RPMI7951 (cell line): ENCODE data around the gene KCTD15. TPM values are rescaled to one million over a fixed set of nuclear protein-coding genes. Genes with fewer than 3 reads are reported as not detected.

Experiments
- DNase-seq: peaks from one replicate; pipeline ENCODE4 v3.0.0-alpha.2; 2012; ENCODE audit warnings: low read depth
- total RNA-seq: library from RNA; depleted of rRNA; stranded (reverse); fragments of >200 nt; shearing (Covaris generic); gene quantifications from 2 replicates; pipeline ENCODE4 v1.2.3, GENCODE V29; 2014; rRNA removed

KCTD15 gene, protein sequence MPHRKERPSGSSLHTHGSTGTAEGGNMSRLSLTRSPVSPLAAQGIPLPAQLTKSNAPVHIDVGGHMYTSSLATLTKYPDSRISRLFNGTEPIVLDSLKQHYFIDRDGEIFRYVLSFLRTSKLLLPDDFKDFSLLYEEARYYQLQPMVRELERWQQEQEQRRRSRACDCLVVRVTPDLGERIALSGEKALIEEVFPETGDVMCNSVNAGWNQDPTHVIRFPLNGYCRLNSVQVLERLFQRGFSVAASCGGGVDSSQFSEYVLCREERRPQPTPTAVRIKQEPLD
- 62.4 and 95.0 TPM in 2 replicates for total RNA-seq

DNA sequence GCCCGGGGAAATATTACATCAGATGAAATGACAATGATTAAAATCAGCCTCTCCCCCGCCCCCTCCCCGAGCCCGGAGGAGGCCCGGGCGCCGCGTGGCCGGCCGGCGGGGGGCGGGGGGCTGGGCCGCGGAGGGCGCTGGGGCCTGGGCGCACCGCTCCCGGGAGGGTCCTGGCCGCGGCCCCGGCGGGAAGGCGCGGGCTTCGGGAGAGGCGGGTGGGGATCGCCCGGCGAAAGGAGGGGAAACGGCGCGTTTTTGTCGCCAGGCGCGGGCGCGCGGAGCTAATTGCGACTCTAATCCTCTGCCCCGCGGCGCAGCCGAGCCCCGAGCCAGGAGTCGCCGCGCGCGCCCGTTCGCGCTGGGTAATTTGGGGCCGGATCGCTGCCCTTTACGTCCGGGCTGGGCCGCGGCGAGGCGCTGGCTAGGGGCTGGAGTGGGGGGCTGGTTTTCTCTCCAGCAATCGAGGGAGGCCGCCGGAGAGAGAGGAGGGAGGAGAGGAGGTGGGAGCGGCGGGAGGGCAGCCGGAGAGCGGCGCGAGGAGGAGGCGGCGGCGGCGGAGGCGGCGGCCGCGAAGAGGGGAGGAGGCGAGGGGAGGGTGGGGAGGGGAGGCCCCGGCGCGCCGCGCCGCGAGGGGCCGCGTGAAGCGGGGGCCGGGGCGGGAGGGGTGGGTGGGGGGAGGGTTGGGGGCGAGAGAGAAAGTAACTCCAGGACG, at the start of gene KCTD15:
TSS of gene KCTD15 (plus strand) at position 707 of the 712 bp plus-strand sequence. CDS start 3,585 bp downstream, outside the sequence.
- DNase-seq, result peak; percentile 60

DNA sequence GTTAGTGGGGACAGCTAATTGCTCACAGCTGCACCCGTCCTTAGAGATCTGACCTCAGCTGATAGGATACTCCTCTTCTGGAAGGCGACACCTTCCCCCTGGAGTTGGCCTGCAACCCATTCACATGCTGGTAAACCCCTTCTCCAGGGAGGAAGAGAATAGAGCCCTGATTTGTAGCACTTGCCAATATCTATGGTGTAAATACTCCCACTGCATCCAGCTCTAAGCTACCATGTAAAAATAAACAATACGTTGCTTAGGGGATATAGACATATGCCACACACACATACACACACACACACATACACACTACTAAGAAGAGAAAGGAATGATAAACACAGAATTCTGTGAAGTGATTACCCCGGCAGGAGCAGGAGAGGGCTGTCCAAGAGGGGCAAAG, 49.4 kb upstream of the KCTD15 start:
- no peak for DNase-seq

DNA sequence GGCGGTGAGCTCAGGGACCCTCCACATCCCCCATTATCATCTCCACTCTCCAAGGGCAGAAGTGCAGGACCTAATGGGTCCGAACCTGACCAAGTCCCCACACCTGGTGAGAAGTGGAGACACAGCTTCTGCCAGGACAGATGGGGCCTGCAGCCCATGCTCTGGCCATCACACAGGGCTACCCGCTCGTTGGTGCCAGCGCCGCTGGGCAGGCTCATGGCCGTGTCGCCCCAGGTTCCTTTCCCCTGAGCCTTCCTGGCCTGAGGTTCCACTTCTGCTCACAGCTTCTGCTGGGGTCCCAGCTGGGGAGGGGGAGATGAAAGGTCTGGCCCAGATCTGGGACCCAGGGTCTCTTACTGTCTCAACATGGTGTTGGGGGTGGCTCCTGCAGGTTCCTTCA, 48.4 kb upstream of the KCTD15 start:
- no peak for DNase-seq

DNA sequence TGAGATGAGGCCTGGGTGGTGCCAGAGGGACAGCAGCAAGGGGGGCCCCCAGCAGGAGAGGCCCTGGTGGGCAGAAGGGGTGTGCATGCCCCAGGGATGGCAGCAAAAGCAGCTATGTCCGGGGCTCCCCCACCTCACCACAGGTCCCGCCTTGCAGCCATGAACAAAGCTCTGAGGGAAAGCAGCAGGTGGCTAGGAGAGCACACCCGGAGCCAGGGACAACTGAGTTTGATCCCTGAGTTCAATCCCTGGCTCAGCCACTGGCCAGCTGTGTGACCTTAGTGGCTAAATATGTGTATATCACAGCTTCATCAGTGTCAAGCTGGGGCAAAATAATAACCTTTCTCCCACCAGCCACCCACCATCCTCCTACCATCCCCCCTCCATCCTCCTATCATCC, 47.7 kb upstream of the KCTD15 start:
- DNase-seq, result no peak

DNA sequence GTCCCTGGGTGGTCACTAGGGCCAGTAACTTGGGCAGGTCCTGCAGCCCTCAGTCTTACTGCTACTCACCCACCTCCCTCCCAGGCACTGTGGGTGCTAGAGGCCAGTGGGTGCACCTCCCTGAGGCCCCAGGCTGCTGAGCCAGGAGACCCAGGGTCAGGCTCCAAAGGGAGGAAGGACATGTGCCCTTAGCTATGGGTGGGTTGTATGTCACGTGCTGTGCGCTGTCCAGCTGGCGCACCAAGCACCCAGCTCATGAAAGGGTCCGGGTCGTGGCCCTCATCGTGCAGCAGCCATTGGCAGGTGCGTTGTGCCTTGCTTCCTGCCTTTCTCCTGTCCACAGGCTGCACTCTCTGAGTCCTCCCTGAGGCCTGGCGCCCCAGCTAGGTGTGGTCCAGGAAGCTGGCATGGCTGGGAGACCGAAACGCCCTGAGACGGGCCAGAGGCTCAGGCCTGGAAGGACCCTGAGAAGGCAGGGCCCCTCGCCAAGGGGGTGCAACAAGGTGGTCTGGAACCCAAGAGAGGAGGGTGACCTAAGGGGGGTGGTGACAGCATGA, 47.0 kb upstream of the KCTD15 start:
- no peak for DNase-seq

DNA sequence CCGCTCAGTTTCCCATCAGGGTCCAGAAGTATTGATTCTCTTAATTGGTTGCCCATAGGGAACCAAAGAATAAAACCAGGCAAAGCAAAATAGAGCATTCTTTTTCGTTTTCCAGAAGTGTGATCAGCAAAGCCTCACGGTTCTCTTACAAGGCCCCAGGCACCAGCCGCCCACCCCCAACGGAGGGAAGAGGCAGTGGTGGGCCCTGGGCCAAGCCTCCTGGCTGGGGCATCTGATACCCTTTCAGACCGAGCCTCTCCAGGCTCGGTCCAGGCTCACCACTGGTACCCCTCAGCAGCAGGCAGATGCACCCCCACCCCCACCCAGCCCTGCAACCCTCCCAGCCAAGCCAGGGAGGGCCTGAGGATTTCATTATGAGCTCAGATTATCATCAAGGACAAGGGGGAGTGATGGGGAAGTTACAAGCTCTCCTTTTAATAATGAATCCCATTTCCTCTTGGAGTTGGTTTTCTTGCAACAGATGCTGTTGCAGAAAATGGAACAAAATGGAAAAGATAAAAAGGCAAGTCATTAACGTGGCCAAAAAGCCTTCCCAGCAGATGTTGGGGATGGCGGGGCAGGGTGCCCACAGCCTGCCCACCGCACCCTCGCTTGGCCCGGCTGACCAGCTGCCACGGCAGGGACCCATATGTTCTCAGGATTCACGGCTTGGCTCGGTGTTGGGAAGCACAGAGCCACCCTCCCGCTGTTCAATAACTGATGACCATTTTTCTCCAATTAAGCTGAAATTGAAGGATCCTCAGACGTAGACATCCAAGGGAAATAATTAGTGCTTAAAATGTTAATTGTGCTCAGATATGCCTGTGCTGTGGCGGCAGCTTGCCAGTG, 45.9 kb upstream of the KCTD15 start:
- DNase-seq, result no peak

DNA sequence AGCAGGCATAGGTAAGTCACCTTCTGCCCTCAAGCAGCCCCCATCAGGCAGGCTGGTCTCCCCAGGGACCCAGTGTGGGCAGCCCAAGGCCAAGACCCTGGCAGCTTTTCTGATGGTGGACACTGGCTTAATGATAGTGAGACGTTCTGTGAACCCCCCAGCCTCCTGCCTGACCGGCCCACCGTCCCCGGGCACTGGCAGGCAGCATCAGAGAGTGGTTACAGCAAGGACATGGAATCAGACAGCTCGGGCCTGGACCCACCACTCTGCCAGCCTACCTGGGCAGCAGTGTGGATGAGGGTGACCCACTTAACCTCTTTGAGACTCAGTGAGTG, 45.3 kb upstream of the KCTD15 start:
- DNase-seq, result no peak

DNA sequence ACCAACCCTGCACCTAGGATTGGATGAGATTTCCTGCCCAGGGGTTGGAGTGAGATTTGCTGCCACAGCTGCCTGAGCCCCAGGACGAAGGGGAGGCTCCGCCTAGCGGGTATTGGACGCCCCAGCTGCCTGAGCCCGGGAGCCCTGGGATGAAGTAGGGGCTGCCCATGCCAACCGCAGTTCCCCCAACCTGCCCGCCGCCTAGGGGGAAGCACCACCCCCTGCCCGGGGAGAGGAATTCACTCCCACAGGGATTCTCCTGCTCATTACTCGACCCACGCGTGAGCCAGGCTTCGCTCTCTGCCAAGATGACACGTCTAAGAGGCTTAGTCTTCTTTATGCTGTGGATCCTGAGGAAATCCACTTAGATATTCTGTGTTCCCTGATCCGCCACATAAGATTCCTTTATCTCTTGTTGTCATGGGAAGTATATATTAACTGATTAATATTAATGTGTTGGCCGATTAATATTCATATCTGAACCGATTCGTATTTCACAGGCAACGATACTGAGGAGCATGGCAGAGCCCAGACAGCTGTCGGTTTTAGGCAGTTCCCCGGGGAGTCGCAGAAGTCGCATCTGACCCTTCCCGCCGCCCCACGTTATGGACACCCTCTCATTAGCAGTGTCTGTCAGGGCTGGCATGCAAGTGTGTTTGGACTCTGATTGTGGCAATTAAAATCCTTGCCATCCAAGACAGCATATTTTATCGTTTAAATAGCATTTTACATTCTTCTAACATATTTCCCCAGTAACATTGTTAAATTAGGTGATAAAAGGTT, 44.5 kb upstream of the KCTD15 start:
- DNase-seq, result no peak

DNA sequence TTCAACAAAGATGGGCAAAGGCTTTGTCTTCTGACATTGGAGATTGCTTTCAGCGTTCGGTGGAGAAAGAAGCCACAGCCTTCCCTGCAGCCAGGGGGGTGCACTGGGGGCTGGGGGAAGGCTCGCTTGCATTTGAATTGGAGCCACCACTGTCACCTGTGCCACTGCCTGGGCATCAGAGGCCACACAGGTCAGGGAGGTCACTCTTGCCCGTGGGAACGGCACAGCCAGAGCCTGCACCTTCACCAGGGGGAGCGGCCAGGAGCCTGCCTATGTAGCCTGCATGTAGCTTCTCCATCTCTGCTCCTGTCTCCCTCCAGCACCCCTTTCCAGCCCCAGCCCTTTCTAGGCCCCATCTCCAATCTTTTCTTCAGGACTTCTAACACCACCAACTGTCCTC, 43.7 kb upstream of the KCTD15 start:
- DNase-seq, result no peak

DNA sequence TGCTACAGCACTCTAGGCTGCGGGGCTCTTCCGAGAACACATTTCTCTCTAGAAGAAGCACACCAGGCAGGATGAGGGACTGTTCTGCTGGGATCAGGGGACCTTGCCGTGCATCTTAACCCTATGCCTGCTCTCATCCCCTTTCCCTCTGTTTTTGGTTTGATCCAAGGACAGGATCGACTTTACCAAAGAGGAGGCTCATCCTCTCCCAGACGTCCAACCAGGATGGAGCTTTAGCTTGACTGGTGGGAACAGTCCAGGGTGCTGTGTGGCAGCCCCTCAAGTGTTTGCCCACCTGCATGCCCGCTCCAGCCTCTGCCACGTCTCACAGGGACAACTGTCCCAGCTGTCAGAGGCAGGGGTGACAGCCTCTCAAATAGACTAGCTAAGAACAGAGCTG, 42.3 kb upstream of the KCTD15 start:
- DNase-seq, result no peak

DNA sequence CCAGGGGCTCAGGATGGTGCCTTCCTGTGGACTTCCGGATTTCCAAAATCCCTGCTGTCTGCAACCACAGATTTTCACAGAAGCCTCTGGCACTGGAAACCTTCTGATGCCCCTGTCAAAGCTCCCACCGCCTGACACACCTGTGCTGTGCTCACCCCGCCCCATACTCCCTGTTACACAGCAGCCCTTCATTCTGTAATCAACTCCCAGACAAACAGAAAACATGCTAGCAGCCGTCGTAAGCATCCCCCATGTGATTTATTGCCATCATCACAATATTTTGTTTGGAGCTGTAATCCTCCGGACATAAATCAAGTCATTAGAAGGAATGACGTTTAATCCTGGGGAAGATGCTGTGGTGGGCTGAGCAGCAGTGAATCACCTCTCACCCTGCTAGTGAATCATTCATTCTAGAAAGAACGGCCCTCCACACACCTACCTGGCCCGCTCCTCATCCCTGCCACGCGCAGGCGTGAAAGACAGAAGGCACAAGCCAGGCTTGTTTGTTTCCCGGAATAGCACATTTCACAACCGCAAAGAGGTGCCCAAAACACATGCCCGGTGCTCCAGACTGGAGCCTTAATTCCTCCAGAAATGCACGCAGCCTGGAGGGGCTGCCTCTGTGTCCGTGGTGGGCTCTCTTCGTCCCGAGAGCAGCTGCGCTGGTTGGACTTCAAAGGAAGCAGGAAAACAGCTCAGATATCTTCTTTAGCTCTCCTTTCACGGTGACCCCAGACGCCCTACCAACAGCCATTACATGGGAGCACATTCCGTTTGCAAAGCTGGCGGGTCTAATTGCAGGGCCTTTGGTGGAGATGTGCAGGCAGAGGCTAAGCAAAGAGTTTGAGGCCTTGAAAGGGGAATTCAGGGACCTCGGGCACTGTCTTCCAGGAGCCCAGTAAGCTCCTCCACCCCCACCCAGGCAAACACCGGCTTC, 41.3 kb upstream of the KCTD15 start:
- DNase-seq, result no peak

DNA sequence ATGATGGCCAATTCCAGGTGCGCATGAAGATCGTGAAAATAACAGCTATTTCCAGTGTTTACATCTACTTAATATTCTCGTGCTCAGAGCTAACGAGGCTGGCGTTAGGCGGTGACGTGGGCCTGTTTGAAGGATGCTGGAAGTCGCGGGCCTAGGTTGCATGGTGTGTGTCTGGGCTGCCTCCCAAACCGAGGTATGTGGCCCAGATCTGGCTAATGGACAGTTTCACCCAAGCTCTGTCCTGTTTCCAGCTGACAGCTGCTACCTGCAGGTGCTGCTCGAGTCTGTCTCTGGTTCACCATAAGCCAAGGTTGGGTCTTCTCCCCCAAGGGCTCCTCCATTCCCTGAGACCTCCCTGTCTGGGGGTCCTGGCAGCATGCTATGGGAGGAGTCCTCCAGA, 40.5 kb upstream of the KCTD15 start:
- no peak for DNase-seq

DNA sequence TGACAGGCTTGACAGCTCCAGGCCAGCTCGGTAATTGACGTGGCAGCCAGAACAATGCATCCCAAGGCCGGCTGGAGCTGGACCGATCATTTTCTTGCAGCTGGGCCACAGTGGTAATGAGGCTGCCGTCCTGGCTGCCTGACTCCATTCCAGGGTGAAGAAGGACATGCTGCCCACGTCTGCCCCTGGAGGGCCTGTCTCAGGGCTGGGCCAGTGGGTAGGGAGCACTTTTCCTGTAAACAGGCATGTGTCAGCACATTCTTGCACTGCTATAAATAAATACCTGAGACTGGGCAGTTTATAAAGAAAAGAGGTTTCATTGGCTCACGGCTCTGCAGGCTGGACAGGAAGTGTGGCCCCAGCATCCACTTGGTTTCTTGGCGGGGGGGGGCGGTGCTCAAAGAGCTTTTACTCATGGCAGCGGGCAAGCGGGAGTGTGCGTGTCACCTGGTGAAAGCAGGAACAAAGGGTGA, 38.1 kb upstream of the KCTD15 start:
- DNase-seq, result peak; percentile 41

DNA sequence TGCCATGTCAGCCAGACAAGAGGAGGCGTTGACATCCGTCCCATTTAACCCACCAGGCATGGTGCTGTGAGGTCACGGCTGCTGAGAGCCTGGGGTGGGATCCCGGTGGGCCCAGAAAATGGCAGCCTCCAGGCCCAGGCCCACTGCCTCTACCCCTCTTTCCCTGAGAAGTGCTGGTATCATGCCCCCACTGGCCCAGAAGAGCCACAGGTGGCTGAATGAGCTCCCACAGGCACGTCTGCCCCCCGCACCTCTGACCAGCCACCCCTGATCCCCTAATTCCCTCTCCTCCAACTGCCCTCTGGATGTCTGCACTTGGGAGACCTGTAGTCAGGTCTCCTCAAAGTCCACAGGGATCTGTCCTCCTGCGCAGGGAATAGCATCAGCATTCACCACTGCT, 37.3 kb upstream of the KCTD15 start:
- no peak for DNase-seq

DNA sequence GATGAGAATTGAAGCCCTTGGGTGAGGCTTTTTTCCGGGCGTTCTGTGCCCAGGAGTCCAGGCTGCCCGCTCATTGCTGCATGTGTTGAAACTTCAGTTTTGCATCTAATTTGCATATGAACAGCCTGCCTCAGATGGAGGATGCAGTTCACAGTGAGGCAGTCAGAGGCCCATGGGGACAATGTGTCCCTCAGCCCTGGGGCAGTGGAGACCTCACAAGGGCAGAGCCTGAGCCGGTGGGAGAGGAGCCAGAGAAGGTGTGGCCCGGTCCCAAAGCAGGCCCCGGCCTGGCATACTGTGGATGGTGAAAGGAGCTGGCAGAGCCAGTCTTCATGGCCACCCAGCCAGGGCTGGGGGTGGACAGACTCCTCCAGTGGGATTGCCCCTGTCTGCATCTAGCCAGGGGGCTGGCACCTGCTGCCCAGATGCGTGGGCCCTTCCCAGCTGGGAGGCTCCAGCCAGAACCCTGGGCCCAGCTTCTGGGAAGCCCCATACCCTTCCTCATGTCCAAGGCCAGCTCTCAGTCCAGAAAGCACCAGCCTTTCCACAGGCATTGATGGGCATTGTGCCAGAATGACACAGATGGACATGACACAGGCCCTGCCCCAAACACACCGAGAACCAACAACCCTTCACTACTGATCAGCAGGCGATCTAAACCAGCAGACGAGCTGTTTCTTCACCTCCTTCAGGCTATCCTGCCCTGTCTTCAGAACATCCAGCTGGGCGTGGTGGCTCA, 32.9 kb upstream of the KCTD15 start:
- no peak for DNase-seq

DNA sequence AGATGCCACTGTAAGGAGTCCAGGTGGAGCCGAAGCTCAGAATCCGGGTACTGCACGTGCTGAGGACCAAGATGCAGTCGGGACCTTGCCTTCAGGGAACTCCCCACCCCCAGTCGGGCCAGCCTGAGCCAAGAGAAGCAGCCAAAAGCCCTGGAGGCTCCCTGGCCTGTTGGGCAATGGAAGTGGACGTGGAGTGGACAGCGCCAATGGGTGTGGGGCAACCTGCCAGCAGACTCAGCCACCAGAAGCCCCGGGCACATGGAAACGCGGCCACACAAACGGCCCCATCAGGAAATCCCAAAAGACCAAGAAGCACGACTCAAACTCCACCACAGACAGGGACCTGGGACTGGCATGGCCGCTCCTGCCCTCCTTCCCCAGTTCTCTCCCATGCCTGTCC, 30.0 kb upstream of the KCTD15 start:
- DNase-seq, result no peak

DNA sequence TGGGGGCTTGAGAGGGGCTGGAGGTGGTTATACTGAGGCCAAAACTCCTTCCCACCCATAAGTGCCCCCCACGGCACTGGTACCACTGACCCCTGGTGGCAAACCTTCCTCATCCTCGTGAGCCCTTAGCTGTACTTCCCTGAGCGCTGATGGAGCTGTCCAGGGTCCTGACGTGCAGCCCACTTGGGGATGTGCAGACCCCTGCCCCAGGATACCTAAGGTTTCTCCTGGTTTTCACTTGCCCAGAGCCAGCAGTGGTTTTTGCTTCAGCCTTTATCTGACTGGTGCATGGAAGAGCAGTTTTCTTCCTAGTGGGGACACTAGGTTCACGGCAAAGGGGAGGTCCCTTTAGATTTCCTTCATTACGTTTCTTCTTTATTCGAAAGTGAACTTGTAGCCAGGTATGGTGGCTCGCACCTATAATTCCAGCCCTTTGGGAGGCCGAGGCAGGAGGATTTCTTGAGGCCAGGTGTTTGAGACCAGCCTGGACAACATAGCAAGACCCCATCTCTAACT, 28.7 kb upstream of the KCTD15 start:
- peak; percentile 26 for DNase-seq

DNA sequence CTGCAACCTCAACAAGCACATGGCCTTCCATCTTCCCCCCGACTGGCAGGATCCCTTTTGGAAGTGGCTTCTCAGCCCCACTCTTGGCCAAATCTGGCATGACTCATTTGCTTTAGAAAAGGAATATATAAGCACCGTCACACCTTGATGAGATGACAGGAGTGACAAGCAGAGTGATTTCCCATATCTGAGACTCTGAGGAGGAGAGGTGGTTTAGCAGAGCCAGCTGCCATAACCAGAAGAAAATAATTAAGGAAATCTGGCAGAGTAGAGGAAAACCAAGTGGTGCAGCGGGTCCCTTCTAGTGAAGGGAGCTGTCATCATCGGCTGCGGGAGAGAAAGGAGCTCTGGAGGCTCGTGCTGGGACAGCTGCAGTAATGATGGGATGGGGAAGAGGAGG, 27.5 kb upstream of the KCTD15 start:
- DNase-seq, result no peak

DNA sequence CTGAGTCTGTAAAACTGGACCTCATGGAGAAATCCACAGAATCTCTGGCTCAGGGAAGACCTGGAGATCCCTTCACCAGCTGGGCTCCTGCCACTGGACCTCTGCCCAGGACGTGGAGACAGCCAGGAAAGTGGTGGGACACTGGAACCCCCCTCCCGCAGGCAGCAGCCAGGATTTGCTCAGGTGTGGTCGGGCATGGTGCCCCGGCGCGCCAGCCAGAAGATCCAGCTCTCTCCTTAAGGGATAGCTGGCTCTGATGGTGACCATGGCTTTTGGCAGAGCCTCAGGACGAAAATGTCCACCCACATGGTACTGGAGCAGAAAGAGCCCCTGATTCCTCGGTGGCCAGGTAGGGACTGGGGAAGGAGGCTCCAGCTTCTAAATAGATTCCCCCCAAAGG, 26.6 kb upstream of the KCTD15 start:
- no peak for DNase-seq
